K562 (cell line): Measurements from ENCODE around the gene ZCCHC8. TPM values are rescaled to one million over a fixed set of nuclear protein-coding genes. Genes with fewer than 3 reads are reported as not detected.

Experiments
- FOXJ2 ChIP-seq: fragments of 200-800 bp; sonication (Bioruptor generic); IDR thresholded peaks from 2 replicates; pipeline ENCODE4 v1.6.1; 2016; ENCODE audit warnings: missing genetic modification characterization, missing compliant biosample characterization
- FOXM1 ChIP-seq, 2 experiments: fragments of 450-650 bp in 1 of 2; sonication (generic) in 1 of 2; formaldehyde crosslinking in 1 of 2; IDR thresholded peaks; 2 replicates each; pipeline versions ENCODE4 v1.6.1 to v1.9.0; 2017 to 2022; ENCODE audit warnings: low read depth in 2 of 2, mild to moderate bottlenecking in 2 of 2, missing genetic modification reagents in 1 of 2, moderate library complexity in 1 of 2
- HCFC1 ChIP-seq: IDR thresholded peaks from 2 replicates; pipeline ENCODE4 v1.6.1; 2012; ENCODE audit warnings: low read depth, low read length, improper control_type of control experiment
- HDAC8 ChIP-seq: fragments of 450-650 bp; IDR thresholded peaks from 2 replicates; pipeline ENCODE4 v1.6.1; 2016; ENCODE audit warnings: mild to moderate bottlenecking, missing genetic modification characterization, moderate library complexity, missing compliant biosample characterization
- HOXB6 ChIP-seq: fragments of 250-450 bp; sonication (Bioruptor Pico); IDR thresholded peaks from 2 replicates; pipeline ENCODE4 v1.5.1; 2022; ENCODE audit warnings: mild to moderate bottlenecking, borderline replicate concordance
- MCM2 ChIP-seq: fragments of 450-650 bp; IDR thresholded peaks from 2 replicates; pipeline ENCODE4 v1.6.1; 2017; ENCODE audit warnings: low read depth, mild to moderate bottlenecking
- NR1H2 ChIP-seq: sonication (generic); formaldehyde crosslinking; IDR thresholded peaks from 2 replicates; pipeline ENCODE4 v1.4.0; 2020; ENCODE audit warnings: mild to moderate bottlenecking, missing genetic modification reagents
- POLR2AphosphoS2 ChIP-seq: IDR thresholded peaks from 2 replicates; pipeline ENCODE4 v1.6.1; 2012; ENCODE audit warnings: low read length, improper control_type of control experiment
- RAD21 ChIP-seq, 2 experiments: fragments of 250-450 bp in 1 of 2; fragments of 450-650 bp in 1 of 2; sonication (Bioruptor Pico) in 1 of 2; formaldehyde crosslinking in 1 of 2; IDR thresholded peaks in 1 of 2; conservative IDR thresholded peaks in 1 of 2; 2 replicates each; pipeline versions ENCODE4 v1.4.0 to v1.8.0; 2020 to 2022; ENCODE audit warnings: mild to moderate bottlenecking in 2 of 2, moderate library complexity in 1 of 2
- RBM17 ChIP-seq: fragments of 200-400 bp; formaldehyde crosslinking; IDR thresholded peaks from 2 replicates; pipeline ENCODE4 v1.6.1; 2017; ENCODE audit warnings: low read depth, mild to moderate bottlenecking, low read length, borderline replicate concordance
- SIN3A ChIP-seq, 2 experiments: fragments of 150-350 bp in 1 of 2; IDR thresholded peaks; 2 replicates each; pipeline ENCODE4 v1.6.1; 2011 to 2016; ENCODE audit warnings: borderline replicate concordance in 2 of 2, low read depth in 2 of 2, low read length in 2 of 2, mild to moderate bottlenecking in 2 of 2, moderate library complexity in 2 of 2; ENCODE audit not compliant: control insufficient read depth in 1 of 2
- SPI1 ChIP-seq: IDR thresholded peaks from 2 replicates; pipeline ENCODE4 v1.6.1; 2011; ENCODE audit warnings: low read depth, low read length, control low read depth, borderline replicate concordance
- SRSF7 ChIP-seq: fragments of 200-400 bp; formaldehyde crosslinking; optimal IDR thresholded peaks from 2 replicates; pipeline ENCODE3; 2017; ENCODE audit warnings: mild to moderate bottlenecking, low read depth, low read length
- polyA plus RNA-seq, 8 experiments: library from polyadenylated mRNA; depleted of rRNA in 4 of 8; stranded (reverse) in 5 of 8; unstranded in 3 of 8; fragments of >200 nt; fragmentation: Nextera tagmentation in 2 of 8; fragmentation: Illumina TruSeq in 1 of 8; extraction: Ambion mirVana in 2 of 8; extraction: Trizol in 1 of 8; gene quantifications; 2 replicates each; pipeline versions ENCODE4 v1.2.1 to v1.2.3, GENCODE V29; 2011 to 2014; ENCODE audit warnings: inconsistent platforms in 1 of 8, missing spikeins in 1 of 8
- total RNA-seq, 7 experiments: library from RNA; depleted of rRNA in 6 of 7; stranded (reverse); fragments of >200 nt in 6 of 7; fragmentation: Illumina TruSeq in 2 of 7; extraction: Trizol in 2 of 7; gene quantifications; 2 replicates each; pipeline versions ENCODE4 v1.2.1 to v1.2.3, GENCODE V29; 2011 to 2021; ENCODE audit warnings: low replicate concordance in 1 of 7
- TF ChIP-seq, protein P1 (sequence below): sonication (generic); formaldehyde crosslinking; IDR thresholded peaks from 2 replicates; pipeline ENCODE4 v1.4.0; 2020; ENCODE audit warnings: mild to moderate bottlenecking, missing genetic modification reagents
- TF ChIP-seq, protein P2 (sequence below): fragments of 250-450 bp; sonication (Bioruptor Pico); IDR thresholded peaks from 2 replicates; pipeline ENCODE4 v1.8.0; 2022; ENCODE audit warnings: inconsistent platforms, mild to moderate bottlenecking, moderate library complexity, borderline replicate concordance

Gene ZCCHC8
- total and polyA plus RNA-seq, 9 of the 15 experiments (the other 6 are each of a cell fraction or from before 2014, with no cell fraction given), result 14.8 to 50.9 (median 34.1) TPM

DNA sequence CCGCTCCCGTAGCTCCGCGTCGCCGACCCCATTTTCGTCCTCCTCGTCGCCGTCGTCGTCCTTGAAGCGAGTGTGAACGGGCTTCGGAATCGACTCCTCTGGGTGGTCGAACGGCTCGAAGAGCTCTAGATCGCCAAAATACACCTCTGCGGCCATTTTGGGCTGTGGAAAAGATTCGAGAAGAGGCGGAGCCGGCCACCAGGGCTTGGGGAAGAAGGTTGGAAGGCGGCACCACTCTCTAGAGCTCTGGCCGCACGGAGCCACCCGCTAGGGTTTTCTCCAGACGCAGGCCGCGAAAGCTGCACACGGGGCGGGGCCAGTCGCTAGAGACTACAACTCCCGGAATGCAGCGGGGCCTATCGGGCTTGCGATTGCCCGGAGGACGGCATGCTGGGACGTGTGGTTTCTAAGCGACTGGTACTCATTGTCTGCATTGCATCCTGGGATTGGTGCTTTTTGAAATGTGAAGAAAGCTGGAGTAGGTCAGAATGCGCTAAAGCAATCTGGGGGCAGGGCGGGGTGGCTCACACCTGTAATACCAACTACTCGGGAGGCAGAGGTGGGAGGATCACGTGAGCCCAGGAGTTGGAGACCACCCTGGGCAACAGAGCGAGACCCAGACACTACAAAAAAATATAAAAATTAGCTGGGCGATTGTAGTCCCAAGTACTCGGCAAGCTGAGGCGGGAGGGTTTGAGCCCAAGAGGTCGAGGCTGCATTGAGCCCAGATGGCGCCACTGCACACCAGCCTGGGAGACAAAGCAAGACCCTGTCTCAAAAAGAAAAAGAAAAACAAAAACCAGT lies at the start of gene ZCCHC8 (continued):
- peak; percentile 89; the same call in 1 of the 2 replicates for TF ChIP-seq POLR2AphosphoS2
- TF ChIP-seq, protein P1, sequence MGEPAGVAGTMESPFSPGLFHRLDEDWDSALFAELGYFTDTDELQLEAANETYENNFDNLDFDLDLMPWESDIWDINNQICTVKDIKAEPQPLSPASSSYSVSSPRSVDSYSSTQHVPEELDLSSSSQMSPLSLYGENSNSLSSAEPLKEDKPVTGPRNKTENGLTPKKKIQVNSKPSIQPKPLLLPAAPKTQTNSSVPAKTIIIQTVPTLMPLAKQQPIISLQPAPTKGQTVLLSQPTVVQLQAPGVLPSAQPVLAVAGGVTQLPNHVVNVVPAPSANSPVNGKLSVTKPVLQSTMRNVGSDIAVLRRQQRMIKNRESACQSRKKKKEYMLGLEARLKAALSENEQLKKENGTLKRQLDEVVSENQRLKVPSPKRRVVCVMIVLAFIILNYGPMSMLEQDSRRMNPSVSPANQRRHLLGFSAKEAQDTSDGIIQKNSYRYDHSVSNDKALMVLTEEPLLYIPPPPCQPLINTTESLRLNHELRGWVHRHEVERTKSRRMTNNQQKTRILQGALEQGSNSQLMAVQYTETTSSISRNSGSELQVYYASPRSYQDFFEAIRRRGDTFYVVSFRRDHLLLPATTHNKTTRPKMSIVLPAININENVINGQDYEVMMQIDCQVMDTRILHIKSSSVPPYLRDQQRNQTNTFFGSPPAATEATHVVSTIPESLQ, result peak; percentile 63; the same call in 1 of the 2 replicates
- 0 out of 2 replicates have a peak, but pooled peaks have one; percentile 80 for TF ChIP-seq NR1H2 (CRISPR knock-in tag)
- no peak for TF ChIP-seq SPI1
- TF ChIP-seq, protein P2, sequence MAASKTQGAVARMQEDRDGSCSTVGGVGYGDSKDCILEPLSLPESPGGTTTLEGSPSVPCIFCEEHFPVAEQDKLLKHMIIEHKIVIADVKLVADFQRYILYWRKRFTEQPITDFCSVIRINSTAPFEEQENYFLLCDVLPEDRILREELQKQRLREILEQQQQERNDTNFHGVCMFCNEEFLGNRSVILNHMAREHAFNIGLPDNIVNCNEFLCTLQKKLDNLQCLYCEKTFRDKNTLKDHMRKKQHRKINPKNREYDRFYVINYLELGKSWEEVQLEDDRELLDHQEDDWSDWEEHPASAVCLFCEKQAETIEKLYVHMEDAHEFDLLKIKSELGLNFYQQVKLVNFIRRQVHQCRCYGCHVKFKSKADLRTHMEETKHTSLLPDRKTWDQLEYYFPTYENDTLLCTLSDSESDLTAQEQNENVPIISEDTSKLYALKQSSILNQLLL (CRISPR knock-in tag), result no peak
- no peak for TF ChIP-seq HDAC8 (tag)
- peak; percentile 90 for TF ChIP-seq FOXM1 (IDR thresholded peaks at IDR 0.05; ENCODE audit: low read depth)
- no peak for TF ChIP-seq FOXM1 (CRISPR knock-in tag; IDR thresholded peaks at IDR 0.05; ENCODE audit: low read depth)
- TF ChIP-seq FOXJ2, result no peak
- TF ChIP-seq RAD21 (CRISPR knock-in tag; conservative IDR thresholded peaks at IDR 0.05 in 1 of 2, IDR thresholded peaks at IDR 0.05 in 1 of 2), result no peak
- peak in 1 of 2 experiments; percentile 75; a peak in 3 of 4 replicates for TF ChIP-seq SIN3A (IDR thresholded peaks at IDR 0.05; ENCODE audit: borderline replicate concordance in 2 of 2, control insufficient read depth in 1 of 2, low read depth in 2 of 2, low read length in 2 of 2)
- TF ChIP-seq MCM2, result no peak
- TF ChIP-seq HCFC1, result peak; percentile 99
- no peak for TF ChIP-seq HOXB6 (CRISPR knock-in tag)
- no peak for TF ChIP-seq SRSF7
- TF ChIP-seq RBM17, result no peak
